ENCODE measurements around the gene NXPH4. TPM values are rescaled to one million over a fixed set of nuclear protein-coding genes. Genes with fewer than 3 reads are reported as not detected.

NXPH4 gene
- total and polyA plus RNA-seq, 7 donors = 0.01 to 0.58 (median 0.24) TPM; not detected in 2

- Histone ChIP-seq H3K9me3 (no peaks in the 10 kb centered on the region), H3K27me3 (ENCODE audit: insufficient read depth in 3 of 3, low read length in 2 of 3) (no peaks in the 10 kb centered on the region), H3K4me3 (no peak overlapping the region), H3K4me1 (no peaks in the 10 kb centered on the region), H3K27ac (no peak overlapping the region), H3K36me3 (ENCODE audit: insufficient read depth in 1 of 2, low read depth in 1 of 2) (peaks cover 0 to 86% of the 10 kb centered on the region in 2 donors)
- 91 to 94% (median 94%) methylated on average over 17 of the region's 17 CpGs for WGBS, 3 donors
- TF ChIP-seq, protein P1, sequence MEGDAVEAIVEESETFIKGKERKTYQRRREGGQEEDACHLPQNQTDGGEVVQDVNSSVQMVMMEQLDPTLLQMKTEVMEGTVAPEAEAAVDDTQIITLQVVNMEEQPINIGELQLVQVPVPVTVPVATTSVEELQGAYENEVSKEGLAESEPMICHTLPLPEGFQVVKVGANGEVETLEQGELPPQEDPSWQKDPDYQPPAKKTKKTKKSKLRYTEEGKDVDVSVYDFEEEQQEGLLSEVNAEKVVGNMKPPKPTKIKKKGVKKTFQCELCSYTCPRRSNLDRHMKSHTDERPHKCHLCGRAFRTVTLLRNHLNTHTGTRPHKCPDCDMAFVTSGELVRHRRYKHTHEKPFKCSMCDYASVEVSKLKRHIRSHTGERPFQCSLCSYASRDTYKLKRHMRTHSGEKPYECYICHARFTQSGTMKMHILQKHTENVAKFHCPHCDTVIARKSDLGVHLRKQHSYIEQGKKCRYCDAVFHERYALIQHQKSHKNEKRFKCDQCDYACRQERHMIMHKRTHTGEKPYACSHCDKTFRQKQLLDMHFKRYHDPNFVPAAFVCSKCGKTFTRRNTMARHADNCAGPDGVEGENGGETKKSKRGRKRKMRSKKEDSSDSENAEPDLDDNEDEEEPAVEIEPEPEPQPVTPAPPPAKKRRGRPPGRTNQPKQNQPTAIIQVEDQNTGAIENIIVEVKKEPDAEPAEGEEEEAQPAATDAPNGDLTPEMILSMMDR (IDR thresholded peaks at IDR 0.05) = no peak
- no peak for DNase-seq
- ATAC-seq = no peak
- intact Hi-C loops (cut with DNase I) = no loop called here
These were observed 18.3 kb upstream of the NXPH4 start for GRCh38 chr12:57198329-57198728.

GRCh38 chr12:57199191-57199590 lies 17.4 kb upstream of the NXPH4 start:
- intact Hi-C loops (cut with DNase I) = no loop called here
- H3K9me3 ChIP-seq = no peaks in the 10 kb centered on the region
- no peak overlapping the region for H3K27ac ChIP-seq
- ATAC-seq = no peak
- TF ChIP-seq, protein P1 (IDR thresholded peaks at IDR 0.05) = no peak
- no peak overlapping the region for H3K4me3 ChIP-seq
- no peak for DNase-seq
- WGBS, 3 donors = 83 to 90% (median 86%) methylated on average over 15 of the region's 15 CpGs
- peaks cover 0 to 83% of the 10 kb centered on the region in 2 donors for H3K36me3 ChIP-seq (ENCODE audit: insufficient read depth in 1 of 2, low read depth in 1 of 2)
- no peaks in the 10 kb centered on the region for H3K27me3 ChIP-seq (ENCODE audit: insufficient read depth in 3 of 3, low read length in 2 of 3)
- H3K4me1 ChIP-seq = no peaks in the 10 kb centered on the region

GRCh38 chr12:57200497-57200896 lies 16.1 kb upstream of the NXPH4 start:
- DNase-seq = no peak
- intact Hi-C loops (cut with DNase I) = no loop called here
- ATAC-seq = no peak

GRCh38 chr12:57201219-57201618 lies 15.4 kb upstream of the NXPH4 start:
- no peaks in the 10 kb centered on the region for H3K4me1 ChIP-seq
- no peak overlapping the region for H3K27ac ChIP-seq
- DNase-seq (no peak), ATAC-seq (no peak)
- WGBS, 3 donors = 45 to 60% (median 51%) methylated on average over 8 of the region's 8 CpGs
- intact Hi-C loops (cut with DNase I) = no loop called here
- H3K27me3 ChIP-seq (ENCODE audit: insufficient read depth in 3 of 3, low read length in 2 of 3) = no peaks in the 10 kb centered on the region
- H3K4me3 ChIP-seq = no peak overlapping the region
- TF ChIP-seq, protein P1 (IDR thresholded peaks at IDR 0.05) = no peak
- no peaks in the 10 kb centered on the region for H3K9me3 ChIP-seq
- peaks cover 0 to 65% of the 10 kb centered on the region in 2 donors for H3K36me3 ChIP-seq (ENCODE audit: insufficient read depth in 1 of 2, low read depth in 1 of 2)

More at GRCh38 chr12:57200497-57200896, 16.1 kb upstream of the NXPH4 start:
- no peak overlapping the region for H3K27ac ChIP-seq
- peaks cover 0 to 71% of the 10 kb centered on the region in 2 donors for H3K36me3 ChIP-seq (ENCODE audit: insufficient read depth in 1 of 2, low read depth in 1 of 2)
- H3K27me3 ChIP-seq (ENCODE audit: insufficient read depth in 3 of 3, low read length in 2 of 3) = no peaks in the 10 kb centered on the region
- TF ChIP-seq, protein P1 (IDR thresholded peaks at IDR 0.05) = no peak
- no peaks in the 10 kb centered on the region for H3K4me1 ChIP-seq
- no peaks in the 10 kb centered on the region for H3K9me3 ChIP-seq
- H3K4me3 ChIP-seq = no peak overlapping the region
- 86 to 94% (median 91%) methylated on average over 13 to 15 of the region's 15 CpGs for WGBS, 3 donors

DNA sequence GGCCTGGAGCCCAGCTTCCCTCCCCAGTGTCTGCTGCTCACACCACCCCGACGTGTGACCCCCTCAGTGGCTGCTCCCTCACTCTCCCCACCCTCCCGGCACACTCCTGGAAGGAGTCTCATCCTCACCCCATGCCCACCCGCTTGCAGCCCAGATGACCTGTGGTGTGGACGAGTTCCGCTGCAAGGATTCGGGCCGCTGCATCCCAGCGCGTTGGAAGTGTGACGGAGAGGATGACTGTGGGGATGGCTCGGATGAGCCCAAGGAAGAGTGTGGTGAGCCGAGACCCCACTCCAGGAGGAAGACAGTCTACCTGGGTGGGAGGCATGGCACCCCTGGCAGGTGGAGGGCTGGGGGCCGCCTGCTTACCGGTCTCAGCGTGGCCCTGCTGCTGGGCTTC lies 15.0 kb upstream of the NXPH4 start:
- no peak overlapping the region for H3K4me3 ChIP-seq
- H3K9me3 ChIP-seq = no peaks in the 10 kb centered on the region
- H3K27me3 ChIP-seq (ENCODE audit: insufficient read depth in 3 of 3, low read length in 2 of 3) = no peaks in the 10 kb centered on the region
- no peaks in the 10 kb centered on the region for H3K4me1 ChIP-seq
- no peak for DNase-seq
- TF ChIP-seq, protein P1 (IDR thresholded peaks at IDR 0.05) = no peak
- no peak for ATAC-seq
- peaks cover 0 to 61% of the 10 kb centered on the region in 2 donors for H3K36me3 ChIP-seq (ENCODE audit: insufficient read depth in 1 of 2, low read depth in 1 of 2)
- intact Hi-C loops (cut with DNase I) = no loop called here
- 78 to 83% (median 79%) methylated on average over 13 to 16 of the region's 16 CpGs for WGBS, 3 donors
- no peak overlapping the region for H3K27ac ChIP-seq
